ENCODE data around the gene RFFL.

GRCh38 chr17:35051183-35051578 is 12.3 kb downstream of the RFFL start:
- TF ChIP-seq CTCF (conservative IDR thresholded peaks at IDR 0.05; ENCODE audit: low read depth, low read length) (no peak), EZH2phosphoT487 (IDR thresholded peaks at IDR 0.05; ENCODE audit: borderline replicate concordance, low read length) (no peak), EZH2 (IDR thresholded peaks at IDR 0.05; ENCODE audit: low read length, unreplicated experiment) (no peak)

Data from PC-3 (cell line).